PC-3 (cell line): ENCODE data around the gene FARS2. TPM values are rescaled to one million over a fixed set of nuclear protein-coding genes. Genes with fewer than 3 reads are reported as not detected.

Source experiments
- ATAC-seq: fragments of 200-7000 bp; cut with Tn5 transposase; 2 replicates; pipeline ENCODE4 v1.9.1; 2020; ENCODE audit warnings: mild to moderate bottlenecking, moderate library complexity
- BruUV-seq: library from RNA; stranded (reverse); fragments of 400-500 nt; replicated peaks from 2 replicates; lab custom pipeline; 2021; lab: Mats Ljungman, UMichigan
- CTCF ChIA-PET: fragments of 300-600 bp; sonication (Branson Sonifier 250); formaldehyde crosslinking; loops from one replicate; lab custom pipeline; 2022; ENCODE audit warnings: antibody characterized with exemption; lab: Charles Lee
- POLR2A ChIA-PET: fragments of 300-600 bp; sonication (Branson Sonifier 250); formaldehyde crosslinking; loops from one replicate; lab custom pipeline; 2022; ENCODE audit warnings: antibody characterized with exemption; ENCODE audit not compliant: unreplicated experiment; lab: Charles Lee
- DNase-seq: peaks from one replicate; pipeline ENCODE4 v3.0.0-alpha.2; 2015
- H2AFZ ChIP-seq: fragments of 300-600 bp; sonication (generic); 2 replicates; pipeline ENCODE4 v1.6.0; 2016; ENCODE audit warnings: antibody characterized with exemption, low read length
- H3F3A ChIP-seq: fragments of 300-600 bp; sonication (generic); one replicate; pipeline ENCODE4 v1.6.0; 2017; ENCODE audit warnings: antibody characterized with exemption, low read length, control low read depth, mild to moderate bottlenecking; ENCODE audit not compliant: unreplicated experiment
- H3K27ac ChIP-seq: fragments of 300-600 bp; sonication (generic); 2 replicates; pipeline ENCODE4 v1.5.1; 2016; ENCODE audit warnings: mild to moderate bottlenecking, low read length
- H3K27me3 ChIP-seq: fragments of 300-600 bp; sonication (generic); 2 replicates; pipeline ENCODE4 v1.6.1; 2016; ENCODE audit warnings: low read length, mixed read lengths
- H3K36me3 ChIP-seq: fragments of 300-600 bp; sonication (generic); 2 replicates; pipeline ENCODE4 v1.6.1; 2016; ENCODE audit warnings: low read depth, mixed run types, low read length, mixed read lengths
- H3K4me1 ChIP-seq: fragments of 300-600 bp; sonication (generic); 2 replicates; pipeline ENCODE4 v1.5.1; 2016; ENCODE audit warnings: low read length; ENCODE audit not compliant: insufficient read depth
- H3K4me2 ChIP-seq: fragments of 300-600 bp; sonication (generic); 2 replicates; pipeline ENCODE4 v1.6.0; 2016; ENCODE audit warnings: low read length
- H3K4me3 ChIP-seq: fragments of 300-600 bp; sonication (generic); 2 replicates; pipeline ENCODE4 v1.5.1; 2016; ENCODE audit warnings: mild to moderate bottlenecking, low read length, mixed read lengths
- H3K79me2 ChIP-seq: fragments of 300-600 bp; sonication (generic); 2 replicates; pipeline ENCODE4 v1.6.1; 2017; ENCODE audit warnings: low read length, mixed read lengths
- H3K9ac ChIP-seq: fragments of 300-600 bp; sonication (generic); 2 replicates; pipeline ENCODE4 v1.6.0; 2016; ENCODE audit warnings: mild to moderate bottlenecking, low read length
- H3K9me2 ChIP-seq: fragments of 300-600 bp; sonication (generic); replicated peaks from 2 replicates; pipeline ENCODE4 v1.6.1; 2016; ENCODE audit warnings: mixed run types, low read length, mixed read lengths
- H3K9me3 ChIP-seq: fragments of 300-600 bp; sonication (generic); 2 replicates; pipeline ENCODE4 v1.6.1; 2016; ENCODE audit warnings: low read length, mixed read lengths
- H4K20me1 ChIP-seq: fragments of 300-600 bp; sonication (generic); 2 replicates; pipeline ENCODE4 v1.6.1; 2016; ENCODE audit warnings: low read length, mixed read lengths
- CTCF ChIP-seq: fragments of 300-600 bp; sonication (generic); conservative IDR thresholded peaks from 2 replicates; pipeline ENCODE4 v1.5.1; 2017; ENCODE audit warnings: antibody characterized with exemption, low read depth, mild to moderate bottlenecking, low read length
- EZH2 ChIP-seq: fragments of 300-600 bp; sonication (generic); IDR thresholded peaks from one replicate; pipeline ENCODE4 v1.6.1; 2017; ENCODE audit warnings: antibody characterized with exemption, mild to moderate bottlenecking, low read length; ENCODE audit not compliant: unreplicated experiment
- EZH2phosphoT487 ChIP-seq: fragments of 300-600 bp; sonication (generic); IDR thresholded peaks from 2 replicates; pipeline ENCODE4 v1.6.1; 2018; ENCODE audit warnings: mild to moderate bottlenecking, antibody characterized with exemption, low read length, borderline replicate concordance
- intact Hi-C: fragments of 100-400 bp; cut with micrococcal nuclease; formaldehyde crosslinking; loops from 2 replicates; pipeline ENCODE4 v1.9.0; 2023
- total RNA-seq: library from RNA; depleted of rRNA; stranded (reverse); fragments of >200 nt; gene quantifications from 2 replicates; pipeline ENCODE4 v1.2.3, GENCODE V29; 2014

FARS2 gene
- total RNA-seq, 1 experiment from 2014 or later: 23.0 TPM

GRCh38 chr6:5723841-5724691 lies 462.8 kb downstream of the FARS2 start:
- no peak overlapping the region for H2AFZ ChIP-seq
- POLR2A ChIA-PET: no interaction called here
- CTCF ChIA-PET: no interaction called here
- H3K36me3 ChIP-seq: no peaks in the 10 kb centered on the region
- no peak overlapping the region for H3K9ac ChIP-seq
- no peak overlapping the region for H3K4me3 ChIP-seq
- no peaks in the 10 kb centered on the region for H3F3A ChIP-seq
- H3K4me2 ChIP-seq: no peak overlapping the region
- no peak for TF ChIP-seq CTCF
- TF ChIP-seq EZH2: no peak
- TF ChIP-seq EZH2phosphoT487: no peak
- no peak overlapping the region for H3K27ac ChIP-seq
- H3K4me1 ChIP-seq: peaks cover 9% of the 10 kb centered on the region
- no TSS peak for BruUV-seq
- ATAC-seq (no peak), DNase-seq (no peak)
- no peaks in the 10 kb centered on the region for H4K20me1 ChIP-seq
- no peaks in the 10 kb centered on the region for H3K27me3 ChIP-seq
- intact Hi-C loops: no loop called here
- no peaks in the 10 kb centered on the region for H3K9me2 ChIP-seq
- no peaks in the 10 kb centered on the region for H3K9me3 ChIP-seq
- H3K79me2 ChIP-seq: no peaks in the 10 kb centered on the region

DNA sequence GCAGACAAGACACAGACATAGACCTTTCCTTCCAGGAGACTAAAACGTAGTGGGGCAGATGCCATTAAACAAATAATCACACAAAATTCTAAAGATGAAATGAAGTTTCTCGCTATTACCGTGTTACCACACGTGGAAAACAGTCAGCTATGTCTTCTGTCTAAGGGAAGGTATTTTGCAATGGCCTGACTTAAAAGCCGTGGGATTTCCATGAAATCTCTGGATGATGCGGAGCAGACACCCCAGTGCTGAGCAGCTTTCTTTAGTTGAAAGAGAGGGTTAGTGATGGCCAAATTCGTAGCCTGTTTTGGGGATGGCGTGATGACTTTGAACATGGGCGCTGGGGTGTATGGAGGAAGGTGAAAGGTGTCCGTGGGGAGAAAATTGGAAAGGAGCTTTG lies 463.6 kb downstream of the FARS2 start:
- Histone ChIP-seq H3K27ac (no peak overlapping the region), H3K4me3 (no peak overlapping the region), H3F3A (no peaks in the 10 kb centered on the region), H3K9ac (no peak overlapping the region), H3K4me1 (peaks cover 15% of the 10 kb centered on the region), H3K36me3 (no peaks in the 10 kb centered on the region), H3K27me3 (no peaks in the 10 kb centered on the region), H3K9me2 (no peaks in the 10 kb centered on the region), H3K79me2 (no peaks in the 10 kb centered on the region), H2AFZ (no peak overlapping the region), H4K20me1 (no peaks in the 10 kb centered on the region), H3K9me3 (no peaks in the 10 kb centered on the region), H3K4me2 (no peak overlapping the region)
- ATAC-seq (no peak), DNase-seq (no peak)
- TF ChIP-seq EZH2 (no peak), EZH2phosphoT487 (no peak), CTCF (no peak)
- intact Hi-C loops: no loop called here
- no TSS peak for BruUV-seq
- POLR2A ChIA-PET: no interaction called here
- CTCF ChIA-PET: no interaction called here
